Fibroblast of lung (primary cell): Measurements from ENCODE around the gene BAX.

ENCODE experiments used
- CTCF ChIP-seq, 2 donors: IDR thresholded peaks in 1 of 2; conservative IDR thresholded peaks in 1 of 2; 1 replicate in 1 of 2; 2 replicates in 1 of 2; pipeline ENCODE4 v1.5.1; 2011 to 2012; ENCODE audit warnings: low read length in 2 of 2, control low read depth in 1 of 2, inconsistent platforms in 1 of 2, low read depth in 1 of 2, mild to moderate bottlenecking in 1 of 2
- EZH2 ChIP-seq: IDR thresholded peaks from 2 replicates; pipeline ENCODE4 v1.5.1; 2012; ENCODE audit warnings: low read length, control low read depth, mild to moderate bottlenecking; ENCODE audit errors: missing control alignments

GRCh38 chr19:48987323-48987722 is 32.6 kb downstream of the BAX start:
- no peak for TF ChIP-seq CTCF (conservative IDR thresholded peaks at IDR 0.05 in 1 of 2, IDR thresholded peaks at IDR 0.05 in 1 of 2; ENCODE audit: low read depth in 1 of 2, low read length in 2 of 2)
- TF ChIP-seq EZH2 = no peak
